Activated CD8-positive, alpha-beta memory T cell treated with anti-CD3 and anti-CD28 coated beads for 1 hour (primary cell): ENCODE measurements around the gene CCDC9B.

ENCODE experiments used
- DNase-seq, 2 donors: peaks; one replicate each; pipeline ENCODE4 v3.0.0-alpha.2; 2020; ENCODE audit warnings: low read depth in 1 of 2; ENCODE audit errors: extremely low read depth in 1 of 2

CCDC9B gene

GRCh38 chr15:40365624-40366456 is 25.1 kb upstream of the CCDC9B start:
- no peak for DNase-seq

- no peak for DNase-seq
These were observed 24.3 kb upstream of the CCDC9B start for GRCh38 chr15:40365016-40365415.

GRCh38 chr15:40364251-40364650 is 23.5 kb upstream of the CCDC9B start:
- no peak for DNase-seq

GRCh38 chr15:40363611-40364010 is 22.9 kb upstream of the CCDC9B start:
- DNase-seq = no peak

- no peak for DNase-seq
These were observed 20.9 kb upstream of the CCDC9B start for GRCh38 chr15:40361640-40362039.

- no peak for DNase-seq
These were observed 19.3 kb upstream of the CCDC9B start for GRCh38 chr15:40360015-40360414.

- DNase-seq = no peak
These were observed 18.0 kb upstream of the CCDC9B start for GRCh38 chr15:40358471-40359353.

- peak; percentile 66 to 83 for DNase-seq
These were observed 17.2 kb upstream of the CCDC9B start, which contains the start of gene DISP2 for GRCh38 chr15:40357723-40358470. DISP2 (plus strand) TSS chr15:40358219; CDS start chr15:40358322, 103 bp downstream.

GRCh38 chr15:40357246-40357645 is 16.5 kb upstream of the CCDC9B start:
- no peak for DNase-seq

- DNase-seq = no peak
These were observed 15.3 kb upstream of the CCDC9B start for GRCh38 chr15:40355976-40356585.

GRCh38 chr15:40354408-40355171 is 13.9 kb upstream of the CCDC9B start:
- no peak for DNase-seq

GRCh38 chr15:40353697-40354096 is 13.0 kb upstream of the CCDC9B start:
- no peak for DNase-seq

- DNase-seq = no peak
These were observed 11.7 kb upstream of the CCDC9B start for GRCh38 chr15:40352281-40352901.

GRCh38 chr15:40349163-40349562 is 8.4 kb upstream of the CCDC9B start:
- DNase-seq = no peak

GRCh38 chr15:40348474-40348870 is 7.7 kb upstream of the CCDC9B start:
- DNase-seq = no peak

GRCh38 chr15:40347559-40348473 is 7.1 kb upstream of the CCDC9B start:
- no peak for DNase-seq

- DNase-seq = no peak
These were observed 6.1 kb upstream of the CCDC9B start for GRCh38 chr15:40346579-40347558.
